HG02938 (cell line): ENCODE data around the gene ADAMTS12.

Experiments
- ATAC-seq: cut with Tn5 transposase; IDR thresholded peaks from one replicate; pipeline ENCODE4 v1.9.1; 2021; ENCODE audit warnings: mild to moderate bottlenecking, moderate library complexity; ENCODE audit not compliant: unreplicated experiment

The ADAMTS12 gene

GRCh38 chr5:33810491-33811120 lies 81.2 kb downstream of the ADAMTS12 start:
- ATAC-seq: no peak

- ATAC-seq: no peak
Measured at GRCh38 chr5:33809936-33810335, 81.9 kb downstream of the ADAMTS12 start.

- no peak for ATAC-seq
Measured at GRCh38 chr5:33808699-33809098, 83.1 kb downstream of the ADAMTS12 start.

- ATAC-seq: no peak
Measured at GRCh38 chr5:33807771-33808170, 84.0 kb downstream of the ADAMTS12 start.

GRCh38 chr5:33806738-33807442 lies 84.9 kb downstream of the ADAMTS12 start:
- ATAC-seq: no peak

- no peak for ATAC-seq
Measured at GRCh38 chr5:33801292-33801691, 90.5 kb downstream of the ADAMTS12 start.

GRCh38 chr5:33800241-33800950 lies 91.4 kb downstream of the ADAMTS12 start:
- ATAC-seq: no peak

- no peak for ATAC-seq
Measured at GRCh38 chr5:33795496-33795895, 96.3 kb downstream of the ADAMTS12 start.

- no peak for ATAC-seq
Measured at GRCh38 chr5:33794550-33795181, 97.1 kb downstream of the ADAMTS12 start.

- no peak for ATAC-seq
Measured at GRCh38 chr5:33793836-33794549, 97.8 kb downstream of the ADAMTS12 start.

- no peak for ATAC-seq
Measured at GRCh38 chr5:33793276-33793675, 98.5 kb downstream of the ADAMTS12 start.

- ATAC-seq: no peak
Measured at GRCh38 chr5:33792559-33792958, 99.2 kb downstream of the ADAMTS12 start.

GRCh38 chr5:33789567-33789957 lies 102.2 kb downstream of the ADAMTS12 start:
- no peak for ATAC-seq

GRCh38 chr5:33788922-33789566 lies 102.7 kb downstream of the ADAMTS12 start:
- ATAC-seq: no peak

- no peak for ATAC-seq
Measured at GRCh38 chr5:33785571-33785970, 106.2 kb downstream of the ADAMTS12 start.

GRCh38 chr5:33781286-33781685 lies 110.5 kb downstream of the ADAMTS12 start:
- ATAC-seq: no peak

GRCh38 chr5:33776151-33776660 lies 115.6 kb downstream of the ADAMTS12 start:
- no peak for ATAC-seq

GRCh38 chr5:33774341-33774740 lies 117.4 kb downstream of the ADAMTS12 start:
- no peak for ATAC-seq

GRCh38 chr5:33772380-33772897 lies 119.4 kb downstream of the ADAMTS12 start:
- ATAC-seq: no peak

- no peak for ATAC-seq
Measured at GRCh38 chr5:33769968-33770367, 121.8 kb downstream of the ADAMTS12 start.
